HuH-7.5 (cell line): ENCODE data around the gene DLEU7.

Source experiments
- DNase-seq: peaks from one replicate; pipeline ENCODE4 v3.0.0; 2011; ENCODE audit warnings: low spot score

DLEU7 gene

GRCh38 chr13:50842990-50843256, 569 bp downstream of the DLEU7 start:
- DNase-seq, result no peak

- DNase-seq, result no peak
These were observed 1.1 kb downstream of the DLEU7 start for GRCh38 chr13:50842251-50842989.

- DNase-seq, result no peak
These were observed 1.7 kb downstream of the DLEU7 start for GRCh38 chr13:50841786-50842185.

GRCh38 chr13:50840284-50840683, 3.2 kb downstream of the DLEU7 start:
- no peak for DNase-seq

GRCh38 chr13:50839828-50840227, 3.7 kb downstream of the DLEU7 start:
- no peak for DNase-seq

GRCh38 chr13:50838701-50839100, 4.8 kb downstream of the DLEU7 start:
- DNase-seq, result no peak

- DNase-seq, result no peak
These were observed 5.5 kb downstream of the DLEU7 start for GRCh38 chr13:50838031-50838430.

GRCh38 chr13:50831512-50831911, 12.0 kb downstream of the DLEU7 start:
- no peak for DNase-seq

- no peak for DNase-seq
These were observed 13.6 kb downstream of the DLEU7 start for GRCh38 chr13:50829896-50830295.

GRCh38 chr13:50829226-50829625, 14.3 kb downstream of the DLEU7 start:
- DNase-seq, result no peak

GRCh38 chr13:50826035-50826434, 17.5 kb downstream of the DLEU7 start:
- DNase-seq, result no peak

GRCh38 chr13:50812242-50812641, 31.2 kb downstream of the DLEU7 start:
- no peak for DNase-seq

GRCh38 chr13:50810998-50811397, 32.5 kb downstream of the DLEU7 start:
- no peak for DNase-seq

GRCh38 chr13:50810468-50810867, 33.0 kb downstream of the DLEU7 start:
- no peak for DNase-seq

GRCh38 chr13:50809133-50810090, 34.1 kb downstream of the DLEU7 start:
- DNase-seq, result no peak

- DNase-seq, result no peak
These were observed 37.7 kb downstream of the DLEU7 start for GRCh38 chr13:50805805-50806204.

- DNase-seq, result peak; percentile 51
These were observed 42.2 kb downstream of the DLEU7 start for GRCh38 chr13:50801087-50801931.

GRCh38 chr13:50800091-50800739, 43.3 kb downstream of the DLEU7 start:
- DNase-seq, result no peak

GRCh38 chr13:50798923-50799322, 44.6 kb downstream of the DLEU7 start:
- no peak for DNase-seq

- no peak for DNase-seq
These were observed 46.4 kb downstream of the DLEU7 start for GRCh38 chr13:50797091-50797490.

GRCh38 chr13:50796463-50796862, 47.0 kb downstream of the DLEU7 start:
- DNase-seq, result no peak

GRCh38 chr13:50794226-50794625, 49.3 kb downstream of the DLEU7 start:
- DNase-seq, result no peak
